Activated naive CD8-positive, alpha-beta T cell treated with anti-CD3 and anti-CD28 coated beads, Interleukin-2, amount 50 U/mL, for 24 hours (primary cell): ENCODE results near the gene FLYWCH1.

ENCODE experiments used
- ATAC-seq: fragments of 150-1000 bp; cut with Tn5 transposase; one replicate; pipeline ENCODE4 v1.10.0; 2021
- DNase-seq: peaks from one replicate; pipeline ENCODE4 v3.0.0; 2021
- H3K27ac Mint-ChIP-seq: one replicate; pipeline ENCODE4 v1.8.0; 2021; ENCODE audit warnings: mild to moderate bottlenecking, mixed read lengths
- H3K27me3 Mint-ChIP-seq: one replicate; pipeline ENCODE4 v1.8.0; 2021; ENCODE audit warnings: mixed read lengths
- H3K36me3 Mint-ChIP-seq: one replicate; pipeline ENCODE4 v1.8.0; 2021; ENCODE audit warnings: low read depth, mixed read lengths
- H3K4me1 Mint-ChIP-seq: one replicate; pipeline ENCODE4 v1.8.0; 2021; ENCODE audit warnings: mixed read lengths
- H3K4me3 Mint-ChIP-seq: one replicate; pipeline ENCODE4 v1.8.0; 2021; ENCODE audit warnings: mild to moderate bottlenecking, moderate library complexity, mixed read lengths
- H3K9me3 Mint-ChIP-seq: one replicate; pipeline ENCODE4 v1.8.0; 2021; ENCODE audit warnings: mixed read lengths

Gene FLYWCH1

DNA sequence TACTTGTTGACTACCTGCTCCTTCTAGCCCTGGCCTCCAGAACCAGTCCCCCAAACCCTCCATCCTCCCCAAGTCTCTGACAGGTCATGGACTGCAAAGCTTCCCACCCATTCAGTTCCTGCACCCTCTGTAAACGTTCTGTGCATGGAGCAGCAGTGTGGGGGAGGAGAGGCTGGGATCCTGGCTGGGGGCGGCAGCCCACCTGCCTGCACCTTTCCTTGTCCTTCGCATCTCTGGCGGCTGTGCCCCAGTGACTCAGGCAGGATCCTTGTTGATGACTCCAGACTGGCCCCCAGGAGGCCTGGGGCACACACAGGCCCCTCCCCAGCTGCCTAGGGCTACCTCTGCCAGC, 70.1 kb downstream of the FLYWCH1 start:
- peaks cover 13% of the 10 kb centered on the region for H3K36me3 Mint-ChIP-seq
- peak overlapping the region; percentile 74 for H3K4me3 Mint-ChIP-seq
- no peaks in the 10 kb centered on the region for H3K27me3 Mint-ChIP-seq
- ATAC-seq (no peak), DNase-seq (no peak)
- no peaks in the 10 kb centered on the region for H3K9me3 Mint-ChIP-seq
- H3K27ac Mint-ChIP-seq = peak overlapping the region; percentile 80
- peaks cover 18% of the 10 kb centered on the region for H3K4me1 Mint-ChIP-seq

GRCh38 chr16:2982402-2982801, 70.7 kb downstream of the FLYWCH1 start:
- no peaks in the 10 kb centered on the region for H3K27me3 Mint-ChIP-seq
- no peak for DNase-seq
- no peak for ATAC-seq
- no peak overlapping the region for H3K4me3 Mint-ChIP-seq
- H3K4me1 Mint-ChIP-seq = peaks cover 18% of the 10 kb centered on the region
- no peaks in the 10 kb centered on the region for H3K9me3 Mint-ChIP-seq
- peak overlapping the region; percentile 9 for H3K27ac Mint-ChIP-seq
- peaks cover 11% of the 10 kb centered on the region for H3K36me3 Mint-ChIP-seq

DNA sequence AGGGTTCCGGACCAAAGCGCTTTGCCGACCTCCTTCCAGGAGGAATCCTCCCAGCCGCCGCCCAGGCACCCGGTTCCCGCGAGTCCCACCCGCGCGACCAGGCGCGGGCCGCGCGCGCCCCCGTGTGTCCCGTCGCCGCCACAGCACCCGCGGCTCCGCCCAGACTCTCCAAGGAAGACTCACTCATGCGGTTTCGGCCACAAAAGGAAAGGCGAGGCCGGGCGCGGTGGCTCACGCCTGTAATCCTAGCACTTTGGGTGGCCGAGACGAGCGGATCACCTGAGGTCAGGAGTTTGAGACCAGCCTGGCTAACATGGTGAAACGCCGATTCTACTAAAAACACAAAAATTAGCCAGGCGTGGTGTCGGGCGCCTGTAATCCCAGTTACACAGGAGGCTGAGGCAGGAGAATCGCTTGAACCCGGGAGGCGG, 72.0 kb downstream of the FLYWCH1 start:
- DNase-seq (peak; percentile 84), ATAC-seq (peak; percentile 58)
- Mint-ChIP-seq H3K4me1 (peaks cover 18% of the 10 kb centered on the region), H3K36me3 (peaks cover 4% of the 10 kb centered on the region), H3K27me3 (no peaks in the 10 kb centered on the region), H3K9me3 (no peaks in the 10 kb centered on the region), H3K4me3 (peak overlapping the region; percentile 21), H3K27ac (no peak overlapping the region)

DNA sequence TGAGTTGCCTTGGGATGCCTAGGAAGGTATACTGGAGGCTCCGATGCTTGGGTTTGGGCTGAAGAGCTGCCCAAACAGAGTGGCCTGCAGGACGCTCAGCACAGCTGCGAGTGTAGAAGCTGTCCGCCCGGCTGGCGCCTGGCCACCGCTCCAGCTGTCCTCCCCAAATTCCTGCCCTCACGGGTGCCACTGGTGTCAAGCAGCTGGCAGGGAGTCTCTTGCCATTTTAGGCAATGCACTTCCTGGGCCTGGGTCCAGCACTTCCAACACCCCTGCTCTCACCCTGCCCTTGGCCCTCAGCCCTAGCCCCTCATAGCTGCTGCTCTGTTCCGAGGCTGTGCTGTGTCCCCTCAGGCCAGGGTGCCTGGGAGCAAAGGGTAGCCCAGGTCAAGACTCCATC, 73.7 kb downstream of the FLYWCH1 start:
- no peak overlapping the region for H3K27ac Mint-ChIP-seq
- no peak overlapping the region for H3K4me3 Mint-ChIP-seq
- ATAC-seq (no peak), DNase-seq (no peak)
- no peaks in the 10 kb centered on the region for H3K9me3 Mint-ChIP-seq
- H3K27me3 Mint-ChIP-seq = no peaks in the 10 kb centered on the region
- peaks cover 16% of the 10 kb centered on the region for H3K4me1 Mint-ChIP-seq
- H3K36me3 Mint-ChIP-seq = no peaks in the 10 kb centered on the region

DNA sequence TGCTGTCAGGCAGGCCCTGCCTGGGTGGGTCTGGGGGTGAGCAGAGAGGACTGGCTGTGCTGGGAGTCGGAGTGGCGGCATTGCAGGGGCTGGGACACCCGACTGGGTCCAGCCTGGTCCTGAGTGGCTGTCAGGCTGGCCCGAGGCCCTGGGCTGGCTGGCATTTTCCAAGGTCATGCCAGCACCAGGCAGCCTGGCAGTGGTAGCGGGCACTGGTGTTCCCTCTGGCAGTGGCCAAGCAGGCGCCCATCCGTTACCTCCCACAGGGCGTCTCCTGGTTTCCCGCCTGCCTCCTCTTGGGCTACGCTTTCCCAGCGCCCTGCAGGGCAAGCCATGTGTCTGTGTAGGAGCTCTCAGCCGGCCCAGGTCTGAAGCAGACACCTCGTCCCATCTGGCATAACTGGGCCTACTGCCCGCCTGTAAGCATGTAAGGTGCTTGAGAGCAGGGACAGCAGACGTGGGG, 74.2 kb downstream of the FLYWCH1 start:
- DNase-seq = no peak
- H3K27me3 Mint-ChIP-seq = no peaks in the 10 kb centered on the region
- H3K36me3 Mint-ChIP-seq = no peaks in the 10 kb centered on the region
- H3K27ac Mint-ChIP-seq = no peak overlapping the region
- ATAC-seq = no peak
- no peak overlapping the region for H3K4me3 Mint-ChIP-seq
- no peaks in the 10 kb centered on the region for H3K9me3 Mint-ChIP-seq
- H3K4me1 Mint-ChIP-seq = peaks cover 14% of the 10 kb centered on the region

- H3K36me3 Mint-ChIP-seq = no peaks in the 10 kb centered on the region
- no peak for ATAC-seq
- no peaks in the 10 kb centered on the region for H3K9me3 Mint-ChIP-seq
- H3K4me3 Mint-ChIP-seq = no peak overlapping the region
- H3K4me1 Mint-ChIP-seq = peaks cover 8% of the 10 kb centered on the region
- H3K27me3 Mint-ChIP-seq = no peaks in the 10 kb centered on the region
- H3K27ac Mint-ChIP-seq = no peak overlapping the region
- DNase-seq = no peak
Observed at GRCh38 chr16:2986623-2987188, 75.0 kb downstream of the FLYWCH1 start.

DNA sequence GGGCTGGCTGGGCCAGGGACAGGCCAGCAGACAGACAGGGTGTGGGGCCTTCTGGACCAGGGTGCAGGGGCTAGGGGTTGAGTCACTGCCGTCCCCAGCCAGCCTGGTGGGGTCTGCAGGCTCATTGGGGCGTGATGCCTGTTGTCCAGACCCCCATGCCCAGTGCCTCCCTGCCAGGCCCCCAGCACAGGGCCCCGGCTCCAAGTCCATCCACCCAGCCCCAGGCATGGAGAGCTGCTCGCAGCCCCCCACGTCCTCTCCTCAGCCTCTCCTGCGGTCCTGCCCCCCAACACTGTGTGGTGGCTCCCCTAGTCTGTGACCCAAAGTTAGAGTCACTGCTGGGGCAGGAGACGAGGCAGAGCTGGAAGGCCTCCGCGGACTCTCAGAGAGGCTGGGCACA, 75.6 kb downstream of the FLYWCH1 start:
- H3K4me3 Mint-ChIP-seq = no peak overlapping the region
- H3K27ac Mint-ChIP-seq = no peak overlapping the region
- no peaks in the 10 kb centered on the region for H3K36me3 Mint-ChIP-seq
- no peak for ATAC-seq
- H3K4me1 Mint-ChIP-seq = peaks cover 6% of the 10 kb centered on the region
- no peaks in the 10 kb centered on the region for H3K9me3 Mint-ChIP-seq
- DNase-seq = no peak
- H3K27me3 Mint-ChIP-seq = no peaks in the 10 kb centered on the region

- Mint-ChIP-seq H3K9me3 (no peaks in the 10 kb centered on the region), H3K4me3 (no peak overlapping the region), H3K4me1 (peaks cover 5% of the 10 kb centered on the region), H3K36me3 (no peaks in the 10 kb centered on the region), H3K27me3 (no peaks in the 10 kb centered on the region), H3K27ac (no peak overlapping the region)
- DNase-seq (no peak), ATAC-seq (no peak)
Observed at GRCh38 chr16:2987833-2988232, 76.1 kb downstream of the FLYWCH1 start.

DNA sequence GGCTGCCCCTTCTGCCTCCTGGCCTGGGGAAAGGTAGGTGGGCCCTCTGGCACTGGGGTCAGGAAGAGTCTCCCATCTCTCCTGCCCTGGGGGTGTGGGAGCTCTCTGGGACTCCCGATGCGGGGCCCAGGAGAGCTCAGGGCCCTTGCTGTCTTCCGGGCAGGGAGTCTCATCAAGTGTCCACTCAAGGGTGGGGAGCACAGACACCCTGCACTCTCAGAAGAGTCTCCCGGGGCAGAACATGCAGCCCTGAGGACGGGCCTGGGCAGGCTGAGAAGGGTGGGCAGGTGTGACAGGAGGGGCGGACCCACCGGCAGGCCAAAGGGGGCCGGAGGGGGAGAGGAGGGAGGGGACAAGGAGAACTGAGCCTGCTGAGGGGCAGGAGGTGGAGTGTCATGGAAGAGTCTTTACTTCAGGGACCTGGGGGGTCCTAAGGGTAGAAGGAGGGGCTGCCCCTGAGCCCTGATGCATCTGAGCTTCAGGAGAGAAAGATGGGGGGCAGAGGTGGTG, 76.9 kb downstream of the FLYWCH1 start:
- no peak overlapping the region for H3K27ac Mint-ChIP-seq
- H3K27me3 Mint-ChIP-seq = no peaks in the 10 kb centered on the region
- H3K4me1 Mint-ChIP-seq = peaks cover 3% of the 10 kb centered on the region
- DNase-seq (no peak), ATAC-seq (no peak)
- H3K36me3 Mint-ChIP-seq = no peaks in the 10 kb centered on the region
- no peaks in the 10 kb centered on the region for H3K9me3 Mint-ChIP-seq
- no peak overlapping the region for H3K4me3 Mint-ChIP-seq

GRCh38 chr16:2990891-2991290, 79.2 kb downstream of the FLYWCH1 start:
- DNase-seq (no peak), ATAC-seq (no peak)
- H3K27ac Mint-ChIP-seq = no peak overlapping the region
- H3K4me1 Mint-ChIP-seq = no peaks in the 10 kb centered on the region
- no peak overlapping the region for H3K4me3 Mint-ChIP-seq
- H3K9me3 Mint-ChIP-seq = no peaks in the 10 kb centered on the region
- H3K27me3 Mint-ChIP-seq = no peaks in the 10 kb centered on the region
- no peaks in the 10 kb centered on the region for H3K36me3 Mint-ChIP-seq

GRCh38 chr16:2991566-2992261, 80.0 kb downstream of the FLYWCH1 start:
- Mint-ChIP-seq H3K4me3 (no peak overlapping the region), H3K27me3 (no peaks in the 10 kb centered on the region), H3K27ac (no peak overlapping the region), H3K9me3 (no peaks in the 10 kb centered on the region), H3K36me3 (no peaks in the 10 kb centered on the region), H3K4me1 (no peaks in the 10 kb centered on the region)
- DNase-seq (no peak), ATAC-seq (no peak)

DNA sequence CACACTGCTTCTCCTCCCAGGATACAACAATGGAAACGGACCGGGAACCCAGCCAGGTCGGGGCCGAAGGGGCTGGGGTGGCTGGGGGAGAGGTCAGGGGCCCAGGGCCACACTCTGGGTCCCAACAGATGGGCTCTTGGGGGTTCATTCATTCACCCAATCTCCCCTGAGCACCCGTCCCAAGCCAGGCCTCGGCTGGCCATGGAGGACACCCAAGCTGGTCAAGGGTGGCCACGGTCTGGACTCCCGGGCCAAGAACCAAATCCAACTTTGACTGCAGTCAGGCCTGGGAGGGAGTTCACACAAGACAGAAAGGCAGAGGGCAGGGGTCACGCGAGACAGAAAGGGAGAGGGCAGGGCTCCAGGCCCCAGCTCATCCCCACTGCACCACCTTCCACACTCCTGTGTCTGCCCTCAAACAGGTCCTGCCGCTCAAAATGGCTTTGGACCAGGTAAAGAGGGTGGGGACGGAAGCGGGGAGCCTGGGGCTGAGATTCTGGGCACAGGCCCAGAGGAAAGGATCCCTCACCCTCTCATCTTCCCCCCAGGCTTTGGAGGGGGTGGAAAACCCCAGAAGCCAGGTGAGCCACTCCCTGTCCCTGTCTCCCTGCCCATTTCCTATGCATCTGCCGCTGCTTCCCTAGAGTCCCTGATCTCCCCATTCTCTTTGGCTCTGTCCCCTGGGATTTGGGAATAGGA, 80.8 kb downstream of the FLYWCH1 start:
- Mint-ChIP-seq H3K4me1 (no peaks in the 10 kb centered on the region), H3K27ac (no peak overlapping the region), H3K27me3 (no peaks in the 10 kb centered on the region), H3K4me3 (no peak overlapping the region), H3K9me3 (no peaks in the 10 kb centered on the region), H3K36me3 (no peaks in the 10 kb centered on the region)
- ATAC-seq (no peak), DNase-seq (no peak)

DNA sequence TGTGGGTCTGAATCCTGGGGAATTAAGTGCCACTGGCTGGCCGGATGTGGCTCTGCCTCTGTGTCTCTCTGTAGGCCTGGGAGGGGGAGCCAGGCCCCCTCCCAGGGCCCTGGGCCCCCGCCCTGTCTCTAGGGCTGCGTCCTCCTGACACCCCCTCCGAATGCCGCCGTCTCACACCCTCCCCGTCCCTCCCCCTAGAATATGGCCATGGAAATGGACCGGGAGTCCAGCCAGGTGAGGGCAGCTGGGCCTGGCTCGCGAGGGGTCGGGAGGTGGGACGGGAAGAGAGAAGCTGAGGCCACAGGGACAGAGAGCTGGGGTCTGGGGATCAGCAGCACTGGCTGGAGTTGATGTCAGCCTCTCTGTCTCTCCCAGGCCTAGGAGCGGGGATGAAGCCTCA, 84.6 kb downstream of the FLYWCH1 start:
- H3K36me3 Mint-ChIP-seq = no peaks in the 10 kb centered on the region
- no peak overlapping the region for H3K27ac Mint-ChIP-seq
- H3K4me3 Mint-ChIP-seq = no peak overlapping the region
- no peaks in the 10 kb centered on the region for H3K9me3 Mint-ChIP-seq
- no peak for DNase-seq
- H3K27me3 Mint-ChIP-seq = peaks cover 4% of the 10 kb centered on the region
- ATAC-seq = no peak
- no peaks in the 10 kb centered on the region for H3K4me1 Mint-ChIP-seq

DNA sequence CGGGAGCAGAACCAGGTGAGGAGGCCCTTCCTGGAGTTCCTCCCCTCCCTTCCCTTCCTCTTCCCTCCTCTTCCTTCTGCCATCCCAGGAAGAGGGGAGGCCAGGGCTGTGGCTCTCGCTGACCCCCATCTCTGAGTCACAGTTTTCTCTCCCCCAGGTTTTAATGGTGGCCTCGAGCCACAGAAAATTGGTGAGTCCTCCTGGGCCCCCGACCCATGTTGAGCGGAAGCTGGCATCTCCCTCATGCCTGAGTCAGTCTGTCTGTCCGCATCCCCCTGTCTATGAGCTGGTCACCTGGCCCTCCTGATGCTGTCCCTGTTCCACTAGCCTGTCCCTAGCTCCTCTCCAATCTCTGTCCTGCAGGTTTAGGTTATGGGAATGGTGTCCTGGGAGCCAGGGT, 88.2 kb downstream of the FLYWCH1 start:
- H3K36me3 Mint-ChIP-seq = no peaks in the 10 kb centered on the region
- no peaks in the 10 kb centered on the region for H3K9me3 Mint-ChIP-seq
- ATAC-seq = no peak

GRCh38 chr16:3000540-3000939, 88.8 kb downstream of the FLYWCH1 start:
- ATAC-seq (no peak), DNase-seq (no peak)
- H3K4me1 Mint-ChIP-seq = peaks cover 6% of the 10 kb centered on the region
- no peak overlapping the region for H3K27ac Mint-ChIP-seq
- no peaks in the 10 kb centered on the region for H3K36me3 Mint-ChIP-seq
- H3K4me3 Mint-ChIP-seq = no peak overlapping the region
- peaks cover 9% of the 10 kb centered on the region for H3K27me3 Mint-ChIP-seq
- H3K9me3 Mint-ChIP-seq = no peaks in the 10 kb centered on the region

More for the DNA sequence above, 88.2 kb downstream of the FLYWCH1 start:
- Mint-ChIP-seq H3K4me3 (no peak overlapping the region), H3K27me3 (peaks cover 7% of the 10 kb centered on the region), H3K27ac (no peak overlapping the region), H3K4me1 (peaks cover 5% of the 10 kb centered on the region)
- no peak for DNase-seq
